Measurements from ENCODE around the gene KCNJ18.
"Not testable (repeated sequence)": the region's sequence is repeated elsewhere in the genome, so short reads cannot be mapped to it uniquely, and the experiment has no call there.

GRCh38 chr17:21663166-21663565 is 29.2 kb upstream of the KCNJ18 start:
- TF ChIP-seq CTCF (IDR thresholded peaks at IDR 0.05; ENCODE audit: low read depth, low read length, poor library complexity, severe bottlenecking); EZH2phosphoT487 (IDR thresholded peaks at IDR 0.05; ENCODE audit: borderline replicate concordance, low read length): not testable (repeated sequence)

All from DOHH2 (cell line).